Large intestine (tissue), 3 donors: ENCODE data around the gene GFY. TPM values are rescaled to one million over a fixed set of nuclear protein-coding genes. Genes with fewer than 3 reads are reported as not detected.
A peak's percentile ranks its signal among the peaks of the same experiment; 100 is the strongest.

Experiments
- DNase-seq, 2 donors: peaks; one replicate each; pipeline versions ENCODE4 v3.0.0 to v3.0.0-alpha.2; 2013
- H3K27ac ChIP-seq: one replicate; pipeline ENCODE4 v1.5.1; 2013; ENCODE audit warnings: low read length
- H3K27me3 ChIP-seq: 2 replicates; pipeline ENCODE4 v1.6.1; 2013; ENCODE audit warnings: low read length; ENCODE audit not compliant: control insufficient read depth, insufficient read depth
- H3K36me3 ChIP-seq: 2 replicates; pipeline ENCODE4 v1.6.1; 2013; ENCODE audit warnings: low read length; ENCODE audit not compliant: control insufficient read depth, insufficient read depth
- H3K4me1 ChIP-seq: one replicate; pipeline ENCODE4 v1.6.1; 2013; ENCODE audit warnings: low read length; ENCODE audit not compliant: control insufficient read depth, insufficient read depth
- H3K4me3 ChIP-seq: one replicate; pipeline ENCODE4 v1.5.1; 2013; ENCODE audit warnings: low read length
- H3K9me3 ChIP-seq: one replicate; pipeline ENCODE4 v1.6.1; 2013; ENCODE audit warnings: mild to moderate bottlenecking, low read depth, low read length, moderate library complexity; ENCODE audit not compliant: control insufficient read depth
- WGBS: methylation state at CpG from one replicate; pipeline ENCODE4 v1.1.5; 2013; ENCODE audit warnings: low lambda C conversion rate; ENCODE audit not compliant: insufficient coverage; 5-methylcytosine and 5-hydroxymethylcytosine counted together
- polyA plus RNA-seq: library from polyadenylated mRNA; unstranded; fragments of 120-200 nt; gene quantifications from one replicate; pipeline ENCODE4 v1.2.1, GENCODE V29; 2013

Gene GFY
- polyA plus RNA-seq, 1 donor, result not detected

DNA sequence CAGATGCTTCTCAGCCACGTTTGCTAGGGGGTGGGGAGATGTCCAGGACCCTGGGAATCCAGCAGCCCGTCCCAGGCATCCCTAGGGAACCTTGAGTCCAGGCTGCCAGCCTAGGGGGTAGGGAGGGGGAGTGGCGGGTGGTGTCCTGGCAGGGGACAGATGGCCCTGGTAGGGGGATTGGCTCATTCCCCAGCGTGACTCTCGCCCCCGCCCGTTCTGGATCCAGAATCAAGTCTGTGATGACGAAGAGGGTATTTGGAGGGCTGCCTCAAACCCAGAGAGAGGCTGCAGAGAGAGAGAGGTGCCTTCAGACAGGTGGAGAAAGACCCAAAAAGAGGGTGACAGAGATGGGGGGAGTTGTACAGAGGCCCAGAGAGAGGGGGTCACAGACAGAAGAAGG is 12.0 kb downstream of the GFY start:
- H3K4me3 ChIP-seq, result no peak overlapping the region
- peaks cover 98% of the 10 kb centered on the region for H3K27me3 ChIP-seq
- no CpG with 5 or more reads among the region's 8 CpGs for WGBS
- H3K9me3 ChIP-seq, result peaks cover 9% of the 10 kb centered on the region
- H3K27ac ChIP-seq, result no peak overlapping the region
- DNase-seq, result no peak
- H3K4me1 ChIP-seq, result no peaks in the 10 kb centered on the region
- H3K36me3 ChIP-seq, result no peaks in the 10 kb centered on the region

DNA sequence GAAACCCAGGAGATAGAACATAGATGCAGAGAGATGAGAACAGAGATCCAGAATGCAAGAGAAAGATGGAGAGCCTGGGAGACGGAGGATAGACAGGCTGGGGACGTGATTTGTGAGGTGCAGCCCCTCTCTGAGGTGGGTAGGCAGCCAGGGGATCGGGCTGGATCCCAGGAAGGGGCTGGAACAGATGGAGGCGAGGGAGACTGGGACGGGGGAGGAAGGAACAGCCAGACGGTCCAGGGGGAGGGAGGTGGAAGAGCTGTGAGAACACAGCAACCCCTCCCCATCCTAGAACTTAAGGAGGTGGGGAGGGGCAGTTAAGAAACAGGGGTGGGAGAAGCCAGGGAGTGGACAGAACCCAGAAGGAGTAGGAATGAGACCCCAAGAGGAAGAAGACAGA is 13.1 kb downstream of the GFY start:
- Histone ChIP-seq H3K4me1 (peaks cover 2% of the 10 kb centered on the region), H3K27me3 (peaks cover 93% of the 10 kb centered on the region), H3K36me3 (no peaks in the 10 kb centered on the region), H3K4me3 (no peak overlapping the region), H3K9me3 (peaks cover 2% of the 10 kb centered on the region), H3K27ac (no peak overlapping the region)
- WGBS, result 0% methylated on average over 1 of the region's 6 CpGs
- no peak for DNase-seq

- Histone ChIP-seq H3K9me3 (no peaks in the 10 kb centered on the region), H3K4me3 (no peak overlapping the region), H3K36me3 (no peaks in the 10 kb centered on the region), H3K27ac (no peak overlapping the region), H3K4me1 (peaks cover 2% of the 10 kb centered on the region), H3K27me3 (peaks cover 77% of the 10 kb centered on the region)
- no CpG with 5 or more reads among the region's 6 CpGs for WGBS
- DNase-seq, result no peak
Observed at GRCh38 chr19:49439836-49440235, 14.6 kb downstream of the GFY start.

DNA sequence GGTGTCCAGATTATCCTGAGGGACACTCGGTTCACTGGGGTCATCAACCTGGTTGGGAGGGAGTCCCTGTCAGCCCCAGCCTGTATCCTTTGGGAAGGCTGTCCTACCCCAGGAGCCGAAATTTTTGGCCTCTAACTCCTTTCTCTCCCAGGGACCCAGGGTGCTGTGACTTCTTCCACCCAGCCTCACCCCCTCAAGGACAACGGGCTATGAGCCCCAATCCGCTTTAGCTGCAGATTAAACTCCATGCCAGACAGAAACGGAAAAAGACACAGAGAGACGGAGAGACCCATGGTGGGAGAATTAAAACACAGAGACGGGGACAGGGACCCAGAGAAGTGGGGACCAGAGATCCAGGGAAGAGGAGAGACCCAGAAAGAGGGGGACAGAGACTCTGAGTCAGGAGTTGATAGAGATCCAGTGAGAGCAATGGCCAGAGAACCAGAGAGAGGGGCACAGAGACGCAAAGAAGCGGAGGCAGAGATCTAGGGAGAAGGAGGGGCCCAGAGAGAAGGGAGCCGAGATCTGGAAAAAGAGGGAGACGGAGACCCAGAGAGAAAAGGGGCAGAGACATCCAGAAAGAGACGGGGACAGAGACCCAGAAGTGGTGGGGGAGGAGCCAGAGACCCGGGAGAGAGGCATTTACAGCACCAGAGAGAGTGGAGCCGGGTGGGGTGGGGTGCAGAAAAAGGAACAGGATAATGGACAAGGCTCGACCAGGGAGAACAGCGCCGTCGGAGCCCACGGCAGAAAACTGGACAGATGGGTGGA is 15.4 kb downstream of the GFY start:
- WGBS, result 23% methylated on average over 4 of the region's 19 CpGs
- no peaks in the 10 kb centered on the region for H3K9me3 ChIP-seq
- no peak overlapping the region for H3K27ac ChIP-seq
- DNase-seq, result no peak
- H3K36me3 ChIP-seq, result no peaks in the 10 kb centered on the region
- H3K27me3 ChIP-seq, result peaks cover 69% of the 10 kb centered on the region
- H3K4me3 ChIP-seq, result no peak overlapping the region
- H3K4me1 ChIP-seq, result peaks cover 2% of the 10 kb centered on the region

- peaks cover 2% of the 10 kb centered on the region for H3K4me1 ChIP-seq
- H3K27me3 ChIP-seq, result peaks cover 62% of the 10 kb centered on the region
- H3K36me3 ChIP-seq, result peaks cover 1% of the 10 kb centered on the region
- no peaks in the 10 kb centered on the region for H3K9me3 ChIP-seq
- H3K4me3 ChIP-seq, result no peak within 1 kb of the TSS
- DNase-seq, result no peak
- 25% methylated on average over 4 of the region's 56 CpGs for WGBS
- no peak within 1 kb of the TSS for H3K27ac ChIP-seq
Observed at GRCh38 chr19:49441210-49441959, 16.2 kb downstream of the GFY start, which contains the start of gene SLC17A7. Gene SLC17A7 (minus strand): TSS chr19:49441527. CDS start chr19:49441379, 148 bp downstream.

DNA sequence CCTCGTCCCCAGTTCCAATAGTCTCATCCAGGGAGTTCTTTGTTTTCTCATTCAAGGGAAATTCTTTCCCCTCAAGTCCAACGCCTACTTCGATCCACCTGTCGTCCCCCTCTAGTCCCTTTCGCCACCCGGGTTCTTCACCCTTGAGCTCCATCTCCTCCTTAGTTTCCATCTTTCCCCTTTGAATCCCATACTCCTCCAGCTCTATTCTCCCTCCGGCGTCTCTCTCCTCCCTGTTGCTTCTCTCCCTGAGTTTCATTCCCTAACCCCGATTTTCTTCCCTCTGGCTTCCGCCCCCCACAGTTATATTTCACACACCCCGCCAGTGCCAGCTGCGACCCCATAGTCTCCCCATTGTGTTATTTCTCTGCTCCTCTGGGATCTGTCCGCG is 16.8 kb downstream of the GFY start:
- Histone ChIP-seq H3K4me3 (no peak overlapping the region), H3K9me3 (no peaks in the 10 kb centered on the region), H3K36me3 (peaks cover 6% of the 10 kb centered on the region), H3K27me3 (peaks cover 56% of the 10 kb centered on the region), H3K4me1 (peaks cover 2% of the 10 kb centered on the region), H3K27ac (no peak overlapping the region)
- no peak for DNase-seq
- WGBS, result 34% methylated on average over 7 of the region's 14 CpGs

DNA sequence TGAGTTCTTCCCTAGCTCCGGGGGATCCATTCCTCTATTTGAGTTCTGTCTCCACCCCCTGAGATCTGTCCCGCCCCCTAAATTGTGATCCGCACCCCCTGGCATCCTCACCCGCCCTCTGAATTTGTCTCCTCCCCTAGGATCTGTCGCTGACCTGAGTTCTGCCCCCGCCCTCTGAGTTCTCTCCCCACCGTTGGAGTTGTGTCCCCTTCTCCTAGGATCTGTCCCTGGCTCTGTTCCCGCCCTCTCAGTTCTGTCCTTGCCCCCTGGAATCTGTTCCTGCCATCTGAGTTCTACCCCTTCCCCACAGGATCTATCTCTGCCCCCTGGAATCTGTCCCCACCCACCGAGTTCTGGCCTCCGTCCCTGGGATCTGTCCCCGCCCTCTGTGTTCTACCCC is 17.2 kb downstream of the GFY start:
- Histone ChIP-seq H3K36me3 (peaks cover 9% of the 10 kb centered on the region), H3K4me3 (no peak overlapping the region), H3K4me1 (peaks cover 2% of the 10 kb centered on the region), H3K27me3 (peaks cover 52% of the 10 kb centered on the region), H3K9me3 (no peaks in the 10 kb centered on the region), H3K27ac (no peak overlapping the region)
- DNase-seq, result no peak
- WGBS, result 8% methylated on average over 2 of the region's 11 CpGs

GRCh38 chr19:49442771-49443365 is 17.7 kb downstream of the GFY start:
- no CpG with 5 or more reads among the region's 43 CpGs for WGBS
- H3K27me3 ChIP-seq, result peaks cover 47% of the 10 kb centered on the region

GRCh38 chr19:49443366-49444099 is 18.3 kb downstream of the GFY start:
- DNase-seq, result peak; percentile 94 to 97
- 0% methylated on average over 5 of the region's 47 CpGs for WGBS
- H3K9me3 ChIP-seq, result no peaks in the 10 kb centered on the region
- H3K4me1 ChIP-seq, result peaks cover 2% of the 10 kb centered on the region
- H3K36me3 ChIP-seq, result peaks cover 15% of the 10 kb centered on the region
- peak overlapping the region; percentile 58 for H3K27ac ChIP-seq
- H3K27me3 ChIP-seq, result peaks cover 40% of the 10 kb centered on the region
- peak overlapping the region; percentile 65 for H3K4me3 ChIP-seq

More at GRCh38 chr19:49442771-49443365, 17.7 kb downstream of the GFY start:
- peaks cover 2% of the 10 kb centered on the region for H3K4me1 ChIP-seq
- H3K36me3 ChIP-seq, result peaks cover 10% of the 10 kb centered on the region
- DNase-seq, result peak; percentile 89 to 90
- peak overlapping the region; percentile 65 for H3K4me3 ChIP-seq
- peak overlapping the region; percentile 58 for H3K27ac ChIP-seq
- H3K9me3 ChIP-seq, result no peaks in the 10 kb centered on the region
